ENCODE results near the gene BICC1. TPM values are rescaled to one million over a fixed set of nuclear protein-coding genes. Genes with fewer than 3 reads are reported as not detected.

The BICC1 gene
- total and polyA plus RNA-seq, 8 donors = 0.29 to 25.0 (median 4.5) TPM

DNA sequence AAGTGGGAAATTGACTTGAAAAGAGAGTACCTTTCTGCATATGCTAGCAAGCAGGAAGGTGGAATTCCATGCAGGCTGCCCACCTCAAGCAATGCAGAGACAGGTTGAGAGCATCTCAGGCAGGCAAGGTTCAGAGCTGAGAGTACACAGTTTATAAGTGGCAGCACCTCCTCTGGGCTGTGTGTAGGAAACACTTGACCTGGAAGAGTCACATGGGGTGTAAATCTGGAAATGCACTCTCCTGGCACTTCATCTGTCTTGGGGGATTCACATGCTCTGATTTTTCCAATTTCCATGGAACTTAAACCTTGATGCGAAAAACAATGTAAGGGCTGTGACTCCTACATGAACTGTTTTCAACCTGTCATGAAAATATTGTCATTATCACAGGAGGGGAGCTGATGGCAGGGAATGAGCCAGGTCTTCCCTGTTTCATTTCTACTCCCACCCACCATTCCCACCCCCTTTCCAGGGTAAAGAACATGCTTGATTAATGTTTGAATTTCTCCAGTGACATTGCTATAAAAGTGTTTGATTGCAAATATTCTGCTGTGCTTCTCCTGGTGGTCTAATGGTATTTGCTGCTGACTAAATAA lies 328.3 kb downstream of the BICC1 start:
- no peaks in the 10 kb centered on the region for H3K36me3 ChIP-seq
- no peak overlapping the region for H3K27ac ChIP-seq
- no peaks in the 10 kb centered on the region for H3K9me3 ChIP-seq
- 89 to 100% (median 90%) methylated on average over 1 of the region's 1 CpG for WGBS, 5 donors
- TF ChIP-seq, protein P1, sequence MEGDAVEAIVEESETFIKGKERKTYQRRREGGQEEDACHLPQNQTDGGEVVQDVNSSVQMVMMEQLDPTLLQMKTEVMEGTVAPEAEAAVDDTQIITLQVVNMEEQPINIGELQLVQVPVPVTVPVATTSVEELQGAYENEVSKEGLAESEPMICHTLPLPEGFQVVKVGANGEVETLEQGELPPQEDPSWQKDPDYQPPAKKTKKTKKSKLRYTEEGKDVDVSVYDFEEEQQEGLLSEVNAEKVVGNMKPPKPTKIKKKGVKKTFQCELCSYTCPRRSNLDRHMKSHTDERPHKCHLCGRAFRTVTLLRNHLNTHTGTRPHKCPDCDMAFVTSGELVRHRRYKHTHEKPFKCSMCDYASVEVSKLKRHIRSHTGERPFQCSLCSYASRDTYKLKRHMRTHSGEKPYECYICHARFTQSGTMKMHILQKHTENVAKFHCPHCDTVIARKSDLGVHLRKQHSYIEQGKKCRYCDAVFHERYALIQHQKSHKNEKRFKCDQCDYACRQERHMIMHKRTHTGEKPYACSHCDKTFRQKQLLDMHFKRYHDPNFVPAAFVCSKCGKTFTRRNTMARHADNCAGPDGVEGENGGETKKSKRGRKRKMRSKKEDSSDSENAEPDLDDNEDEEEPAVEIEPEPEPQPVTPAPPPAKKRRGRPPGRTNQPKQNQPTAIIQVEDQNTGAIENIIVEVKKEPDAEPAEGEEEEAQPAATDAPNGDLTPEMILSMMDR (IDR thresholded peaks at IDR 0.05) = no peak
- TF ChIP-seq POLR2A (IDR thresholded peaks at IDR 0.05) = no peak
- TF ChIP-seq POLR2AphosphoS5 (IDR thresholded peaks at IDR 0.05) = no peak
- no peak for TF ChIP-seq EP300 (IDR thresholded peaks at IDR 0.05)
- intact Hi-C loops (cut with DNase I; ENCODE audit: low total_unique reads) = no loop called here
- H3K4me3 ChIP-seq = no peak overlapping the region
- no peaks in the 10 kb centered on the region for H3K4me1 ChIP-seq
- H3K27me3 ChIP-seq = no peaks in the 10 kb centered on the region
- no peak for DNase-seq

DNA sequence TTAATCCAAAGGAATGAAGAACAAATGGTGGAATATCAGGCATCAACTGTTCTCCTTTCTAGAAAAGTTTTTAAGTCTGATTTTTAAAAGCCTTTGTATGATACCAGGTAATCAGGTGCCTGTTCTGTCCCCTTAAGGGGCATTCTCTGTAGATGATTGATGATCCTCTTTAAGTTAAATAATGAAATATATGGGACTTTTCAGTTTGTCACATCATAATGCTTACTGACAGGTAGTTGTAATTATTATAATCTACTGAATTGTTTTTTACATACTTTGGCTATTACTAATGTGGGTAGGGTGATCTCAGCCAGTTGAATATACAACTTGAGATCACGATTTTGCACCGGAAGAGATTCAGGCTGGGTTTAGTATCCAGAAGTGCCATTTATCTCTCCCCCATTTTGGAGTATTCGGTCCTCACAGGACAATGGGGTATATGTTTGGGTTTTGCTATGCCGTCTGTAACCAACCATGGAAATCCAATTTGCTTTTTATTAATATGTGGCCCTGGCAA lies 330.2 kb downstream of the BICC1 start:
- Histone ChIP-seq H3K27me3 (no peaks in the 10 kb centered on the region), H3K27ac (no peak overlapping the region), H3K4me3 (no peak overlapping the region), H3K36me3 (no peaks in the 10 kb centered on the region), H3K9me3 (no peaks in the 10 kb centered on the region), H3K4me1 (no peaks in the 10 kb centered on the region)
- TF ChIP-seq, protein P1 (IDR thresholded peaks at IDR 0.05) = no peak
- TF ChIP-seq EP300 (IDR thresholded peaks at IDR 0.05) (no peak), POLR2A (IDR thresholded peaks at IDR 0.05) (no peak), POLR2AphosphoS5 (IDR thresholded peaks at IDR 0.05) (no peak)
- no peak for DNase-seq
- 82 to 91% (median 90%) methylated on average over 4 of the region's 4 CpGs for WGBS, 5 donors
- intact Hi-C loops (cut with DNase I; ENCODE audit: low total_unique reads) = no loop called here

DNA sequence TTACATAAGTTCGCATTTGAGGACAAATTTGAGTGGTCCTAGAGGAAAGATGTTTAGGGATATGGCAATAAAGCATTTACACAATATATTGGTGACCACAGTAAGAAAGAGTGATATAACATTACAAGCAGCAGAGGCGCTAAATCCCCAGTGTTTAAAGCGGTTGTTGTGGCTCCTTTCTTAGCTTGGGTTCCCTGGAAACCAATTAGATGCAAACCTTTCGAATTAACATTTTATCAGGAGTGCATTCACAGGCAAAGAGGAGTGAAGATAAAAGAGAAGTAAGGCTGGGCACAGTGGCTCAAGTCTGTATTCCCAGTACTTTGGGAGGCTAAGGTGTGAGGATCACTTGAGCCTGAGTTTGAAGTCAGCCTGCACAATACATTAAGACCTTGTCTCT lies 331.1 kb downstream of the BICC1 start:
- intact Hi-C loops (cut with DNase I; ENCODE audit: low total_unique reads) = no loop called here
- H3K4me3 ChIP-seq = no peak overlapping the region
- no peaks in the 10 kb centered on the region for H3K9me3 ChIP-seq
- TF ChIP-seq POLR2A (IDR thresholded peaks at IDR 0.05) (no peak), POLR2AphosphoS5 (IDR thresholded peaks at IDR 0.05) (no peak)
- TF ChIP-seq, protein P1 (IDR thresholded peaks at IDR 0.05) = no peak
- DNase-seq = no peak
- H3K27me3 ChIP-seq = no peaks in the 10 kb centered on the region
- H3K27ac ChIP-seq = no peak overlapping the region
- no peaks in the 10 kb centered on the region for H3K4me1 ChIP-seq
- 75 to 92% (median 85%) methylated on average over 4 of the region's 4 CpGs for WGBS, 5 donors
- H3K36me3 ChIP-seq = no peaks in the 10 kb centered on the region

DNA sequence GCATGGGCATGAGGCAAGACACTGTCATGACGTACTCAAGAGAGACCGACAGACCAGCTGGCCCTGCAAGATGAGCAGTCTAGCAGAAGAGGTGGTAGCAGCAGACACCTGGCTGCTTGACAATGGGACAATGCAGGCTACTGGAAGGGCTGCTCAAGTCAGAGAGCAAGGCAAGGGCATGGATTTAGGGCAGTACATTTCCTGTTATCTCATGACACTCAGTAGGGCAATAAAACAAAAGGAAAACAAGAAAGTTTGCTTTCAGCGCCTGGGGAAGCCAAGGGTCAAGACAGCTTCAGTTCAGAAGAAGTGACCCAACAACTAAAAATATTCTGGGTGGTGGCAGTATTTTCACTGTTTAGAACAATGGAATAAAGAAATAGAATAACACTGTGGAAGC lies 332.0 kb downstream of the BICC1 start:
- intact Hi-C loops (cut with DNase I; ENCODE audit: low total_unique reads) = no loop called here
- Histone ChIP-seq H3K36me3 (no peaks in the 10 kb centered on the region), H3K27me3 (no peaks in the 10 kb centered on the region), H3K27ac (no peak overlapping the region), H3K9me3 (no peaks in the 10 kb centered on the region), H3K4me3 (no peak overlapping the region), H3K4me1 (no peaks in the 10 kb centered on the region)
- WGBS, 5 donors = 74 to 83% (median 79%) methylated on average over 3 of the region's 3 CpGs
- no peak for TF ChIP-seq POLR2A (IDR thresholded peaks at IDR 0.05)
- TF ChIP-seq POLR2AphosphoS5 (IDR thresholded peaks at IDR 0.05) = no peak
- TF ChIP-seq EP300 (IDR thresholded peaks at IDR 0.05) = no peak
- TF ChIP-seq, protein P1 (IDR thresholded peaks at IDR 0.05) = no peak
- DNase-seq = no peak
